ENCODE measurements around the gene CTTNBP2. TPM values are rescaled to one million over a fixed set of nuclear protein-coding genes. Genes with fewer than 3 reads are reported as not detected.

The CTTNBP2 gene
- total and polyA plus RNA-seq, 8 donors: 3.0 to 22.2 (median 19.2) TPM

GRCh38 chr7:117808910-117809705 is 64.1 kb downstream of the CTTNBP2 start:
- Histone ChIP-seq H3K27me3 (no peaks in the 10 kb centered on the region), H3K4me1 (no peaks in the 10 kb centered on the region), H3K9me3 (no peaks in the 10 kb centered on the region), H3K4me3 (no peak overlapping the region), H3K27ac (no peak overlapping the region), H3K36me3 (no peaks in the 10 kb centered on the region)
- TF ChIP-seq, protein P1, sequence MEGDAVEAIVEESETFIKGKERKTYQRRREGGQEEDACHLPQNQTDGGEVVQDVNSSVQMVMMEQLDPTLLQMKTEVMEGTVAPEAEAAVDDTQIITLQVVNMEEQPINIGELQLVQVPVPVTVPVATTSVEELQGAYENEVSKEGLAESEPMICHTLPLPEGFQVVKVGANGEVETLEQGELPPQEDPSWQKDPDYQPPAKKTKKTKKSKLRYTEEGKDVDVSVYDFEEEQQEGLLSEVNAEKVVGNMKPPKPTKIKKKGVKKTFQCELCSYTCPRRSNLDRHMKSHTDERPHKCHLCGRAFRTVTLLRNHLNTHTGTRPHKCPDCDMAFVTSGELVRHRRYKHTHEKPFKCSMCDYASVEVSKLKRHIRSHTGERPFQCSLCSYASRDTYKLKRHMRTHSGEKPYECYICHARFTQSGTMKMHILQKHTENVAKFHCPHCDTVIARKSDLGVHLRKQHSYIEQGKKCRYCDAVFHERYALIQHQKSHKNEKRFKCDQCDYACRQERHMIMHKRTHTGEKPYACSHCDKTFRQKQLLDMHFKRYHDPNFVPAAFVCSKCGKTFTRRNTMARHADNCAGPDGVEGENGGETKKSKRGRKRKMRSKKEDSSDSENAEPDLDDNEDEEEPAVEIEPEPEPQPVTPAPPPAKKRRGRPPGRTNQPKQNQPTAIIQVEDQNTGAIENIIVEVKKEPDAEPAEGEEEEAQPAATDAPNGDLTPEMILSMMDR (IDR thresholded peaks at IDR 0.05): no peak
- no peak for DNase-seq
- ATAC-seq: peak; percentile 29
- intact Hi-C loops (cut with DNase I): no loop called here

- Histone ChIP-seq H3K4me1 (no peaks in the 10 kb centered on the region), H3K27ac (no peak overlapping the region), H3K4me3 (no peak overlapping the region), H3K36me3 (no peaks in the 10 kb centered on the region), H3K9me3 (no peaks in the 10 kb centered on the region), H3K27me3 (no peaks in the 10 kb centered on the region)
- peak in 2 of 4 donors; percentile 12 to 38 for DNase-seq
- ATAC-seq: peak; percentile 52
- intact Hi-C loops (cut with DNase I): no loop called here
- TF ChIP-seq, protein P1 (IDR thresholded peaks at IDR 0.05): no peak
Measured at GRCh38 chr7:117808341-117808757, 64.9 kb downstream of the CTTNBP2 start.

DNA sequence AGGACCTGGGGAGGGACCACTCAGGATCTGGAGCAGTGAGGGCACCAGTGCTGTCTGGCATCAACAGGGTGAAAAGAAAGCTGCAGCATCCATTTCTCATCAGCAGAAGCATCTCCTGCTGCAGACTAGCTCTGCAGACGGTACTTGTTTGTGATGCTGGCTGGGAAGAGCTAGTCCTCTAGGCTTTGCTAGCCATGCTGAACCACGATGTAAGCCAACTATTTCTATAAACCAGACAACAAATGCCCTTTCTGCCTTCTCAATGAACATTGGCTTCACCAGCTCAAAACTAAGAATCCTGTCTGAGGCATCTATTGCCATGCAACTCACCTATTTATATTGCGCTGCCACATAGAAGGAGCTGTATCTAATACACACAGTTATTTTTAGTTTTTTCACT is 65.6 kb downstream of the CTTNBP2 start:
- no peaks in the 10 kb centered on the region for H3K36me3 ChIP-seq
- H3K27me3 ChIP-seq: no peaks in the 10 kb centered on the region
- intact Hi-C loops (cut with DNase I): no loop called here
- H3K4me3 ChIP-seq: no peak overlapping the region
- H3K9me3 ChIP-seq: no peaks in the 10 kb centered on the region
- no peak overlapping the region for H3K27ac ChIP-seq
- no peak for ATAC-seq
- no peak for DNase-seq
- TF ChIP-seq, protein P1 (IDR thresholded peaks at IDR 0.05): no peak
- H3K4me1 ChIP-seq: no peaks in the 10 kb centered on the region

DNA sequence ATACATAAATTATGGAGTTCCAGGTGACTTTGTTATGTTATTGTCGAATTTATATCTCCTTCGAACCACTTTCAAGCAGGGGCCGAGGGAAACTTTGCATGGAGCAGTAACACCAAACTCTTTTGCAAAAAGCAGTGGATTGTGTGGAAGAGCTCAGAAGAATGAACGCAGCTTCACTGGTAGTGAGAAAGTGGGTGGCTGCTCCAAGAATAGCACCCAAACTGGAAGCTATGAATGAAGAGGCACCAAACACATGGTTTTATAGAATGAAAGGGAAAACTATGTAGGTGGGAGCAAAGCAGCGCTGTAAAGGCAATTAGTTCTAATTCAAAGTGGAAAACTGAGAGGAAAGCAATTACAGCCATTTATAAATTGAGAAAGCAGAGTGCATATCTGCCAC is 67.2 kb downstream of the CTTNBP2 start:
- no peaks in the 10 kb centered on the region for H3K36me3 ChIP-seq
- no peaks in the 10 kb centered on the region for H3K9me3 ChIP-seq
- no peak overlapping the region for H3K4me3 ChIP-seq
- no peak for ATAC-seq
- H3K4me1 ChIP-seq: no peaks in the 10 kb centered on the region
- intact Hi-C loops (cut with DNase I): no loop called here
- no peak overlapping the region for H3K27ac ChIP-seq
- TF ChIP-seq, protein P1 (IDR thresholded peaks at IDR 0.05): no peak
- no peaks in the 10 kb centered on the region for H3K27me3 ChIP-seq
- DNase-seq: no peak

DNA sequence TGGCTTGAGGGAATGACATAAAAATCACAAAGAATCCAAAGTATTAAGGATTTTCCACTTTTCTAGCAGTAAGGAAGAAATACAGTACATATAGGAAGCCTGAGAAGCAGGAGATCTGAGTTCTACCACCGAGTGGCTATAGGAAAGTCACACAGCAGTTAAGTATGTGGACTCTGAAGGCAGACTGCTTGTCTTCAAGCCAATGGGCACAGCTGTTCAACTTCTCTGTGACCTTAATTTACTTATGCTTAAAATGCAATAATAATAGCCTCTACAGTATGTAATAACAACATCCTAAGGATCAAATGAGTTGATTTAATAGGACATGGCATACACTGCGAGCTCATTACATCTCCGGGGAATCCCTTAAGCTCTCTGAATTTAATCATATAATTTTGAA is 68.0 kb downstream of the CTTNBP2 start:
- H3K4me3 ChIP-seq: no peak overlapping the region
- H3K36me3 ChIP-seq: no peaks in the 10 kb centered on the region
- H3K27me3 ChIP-seq: no peaks in the 10 kb centered on the region
- no peaks in the 10 kb centered on the region for H3K4me1 ChIP-seq
- intact Hi-C loops (cut with DNase I): no loop called here
- no peaks in the 10 kb centered on the region for H3K9me3 ChIP-seq
- H3K27ac ChIP-seq: no peak overlapping the region
- peak in 2 of 4 donors; percentile 35 to 36 for DNase-seq
- no peak for ATAC-seq
- TF ChIP-seq, protein P1 (IDR thresholded peaks at IDR 0.05): no peak
